Spinal cord (tissue), 10 donors: Measurements from ENCODE around the gene INHBC. TPM values are rescaled to one million over a fixed set of nuclear protein-coding genes. Genes with fewer than 3 reads are reported as not detected.

Source experiments
- DNase-seq, 6 donors: peaks; one replicate each; pipeline versions ENCODE4 v3.0.0 to v3.0.0-alpha.2; 2013 to 2015; ENCODE audit warnings: low spot score in 6 of 6, low read depth in 4 of 6
- H3K27ac ChIP-seq: one replicate; pipeline ENCODE4 v1.5.1; 2013; ENCODE audit warnings: low read depth, low read length, control low read depth
- H3K27me3 ChIP-seq: one replicate; pipeline ENCODE4 v1.6.1; 2013; ENCODE audit warnings: low read length; ENCODE audit not compliant: control insufficient read depth, insufficient read depth
- H3K36me3 ChIP-seq: one replicate; pipeline ENCODE4 v1.6.1; 2013; ENCODE audit warnings: low read length; ENCODE audit not compliant: control insufficient read depth, insufficient read depth
- H3K4me1 ChIP-seq: one replicate; pipeline ENCODE4 v1.6.1; 2013; ENCODE audit warnings: low read length; ENCODE audit not compliant: control insufficient read depth, insufficient read depth
- H3K4me3 ChIP-seq: one replicate; pipeline ENCODE4 v1.5.1; 2013; ENCODE audit warnings: low read depth, low read length, control low read depth
- H3K9me3 ChIP-seq: one replicate; pipeline ENCODE4 v1.6.1; 2013; ENCODE audit warnings: low read length; ENCODE audit not compliant: control insufficient read depth, insufficient read depth
- WGBS: methylation state at CpG from one replicate; pipeline ENCODE4 v1.1.5; 2013; ENCODE audit warnings: missing lambda C conversion rate; ENCODE audit not compliant: insufficient coverage; 5-methylcytosine and 5-hydroxymethylcytosine counted together
- polyA plus RNA-seq, 2 donors: library from polyadenylated mRNA; unstranded; fragments of 120-200 nt; gene quantifications; one replicate each; pipeline ENCODE4 v1.2.1, GENCODE V29; 2013; ENCODE audit not compliant: insufficient read length in 2 of 2
- total RNA-seq, 2 donors: library from RNA; depleted of rRNA in 1 of 2; stranded (reverse); fragments of 120-200 nt in 1 of 2; fragments of >200 nt in 1 of 2; gene quantifications; one replicate each; pipeline versions ENCODE4 v1.2.3 to v1.2.4, GENCODE V29; 2013 to 2014
- donor health status: healthy.

The INHBC gene
- total and polyA plus RNA-seq, 4 donors, result 0.13 to 0.15 TPM; not detected in 2

DNA sequence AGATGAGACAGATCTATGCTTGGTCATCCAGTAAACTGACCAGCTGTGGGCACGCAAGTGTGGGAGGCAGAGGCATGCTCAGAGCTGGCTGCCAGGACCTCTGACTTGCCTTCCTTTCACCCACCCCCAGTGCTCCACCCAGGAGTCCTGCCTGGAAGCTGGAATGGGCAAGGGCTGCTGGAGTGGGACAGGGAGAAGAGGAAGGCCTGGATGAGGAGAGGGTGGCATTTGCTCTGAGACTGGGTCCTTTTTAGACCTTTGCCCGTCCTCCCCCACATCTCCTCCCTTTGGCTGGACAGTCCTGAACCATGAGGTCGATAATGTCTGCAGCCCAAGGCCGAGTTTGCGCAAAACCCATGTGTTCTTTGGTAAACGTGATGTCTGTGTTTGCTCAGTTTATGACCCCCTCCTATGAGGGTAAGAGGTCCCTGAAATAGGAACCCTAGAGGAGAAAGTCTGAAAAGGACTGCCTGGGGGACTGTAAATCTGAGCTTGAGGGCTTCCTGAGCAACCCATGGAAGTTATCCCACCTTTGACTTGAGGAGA lies 16.7 kb downstream of the INHBC start:
- H3K27ac ChIP-seq, result no peak overlapping the region
- no peak overlapping the region for H3K4me3 ChIP-seq
- H3K27me3 ChIP-seq, result peaks cover 3% of the 10 kb centered on the region
- 83% methylated on average over 4 of the region's 6 CpGs for WGBS
- H3K9me3 ChIP-seq, result no peaks in the 10 kb centered on the region
- DNase-seq, result no peak
- peaks cover 11% of the 10 kb centered on the region for H3K4me1 ChIP-seq
- no peaks in the 10 kb centered on the region for H3K36me3 ChIP-seq

DNA sequence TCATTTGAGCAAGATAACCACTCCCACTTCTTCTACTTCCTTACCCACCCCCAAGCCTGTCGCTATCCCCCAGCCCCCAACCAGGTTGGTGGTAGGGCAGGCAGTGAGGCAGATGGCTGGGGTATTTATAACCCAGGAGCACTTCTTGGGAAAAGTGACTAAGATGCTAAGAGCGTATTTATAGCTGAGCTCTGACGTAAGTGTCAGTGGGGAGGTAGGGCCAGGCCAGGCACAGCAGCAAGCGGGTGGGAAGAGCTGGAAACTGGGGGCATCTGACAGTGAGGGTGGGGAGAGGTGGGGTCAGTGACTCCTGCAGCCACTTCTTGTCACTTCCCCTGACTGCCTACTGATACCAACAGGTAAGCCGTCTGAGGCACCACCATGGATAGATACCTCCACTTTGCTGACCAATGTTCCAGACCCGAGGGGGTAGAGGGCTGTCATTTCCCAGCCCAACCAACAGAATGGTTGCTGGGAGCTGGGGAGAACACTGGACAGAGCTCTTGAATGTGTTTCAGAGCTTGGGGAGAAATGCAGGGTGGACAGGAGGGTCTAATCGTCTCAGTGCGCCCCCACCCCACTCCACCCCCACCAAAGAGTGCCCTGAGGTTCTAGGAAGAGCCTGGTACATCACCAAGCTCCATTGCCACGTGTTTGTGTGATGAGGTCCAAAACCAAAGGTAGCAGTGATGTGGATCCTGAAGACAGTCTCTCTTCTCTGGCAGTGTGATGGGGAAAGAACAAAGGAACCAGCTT lies 17.8 kb downstream of the INHBC start:
- WGBS, result 55% methylated on average over 4 of the region's 9 CpGs
- peak in 1 of 6 donors; percentile 39 for DNase-seq
- Histone ChIP-seq H3K4me3 (no peak overlapping the region), H3K36me3 (no peaks in the 10 kb centered on the region), H3K4me1 (peaks cover 16% of the 10 kb centered on the region), H3K27ac (no peak overlapping the region), H3K27me3 (peaks cover 3% of the 10 kb centered on the region), H3K9me3 (no peaks in the 10 kb centered on the region)

DNA sequence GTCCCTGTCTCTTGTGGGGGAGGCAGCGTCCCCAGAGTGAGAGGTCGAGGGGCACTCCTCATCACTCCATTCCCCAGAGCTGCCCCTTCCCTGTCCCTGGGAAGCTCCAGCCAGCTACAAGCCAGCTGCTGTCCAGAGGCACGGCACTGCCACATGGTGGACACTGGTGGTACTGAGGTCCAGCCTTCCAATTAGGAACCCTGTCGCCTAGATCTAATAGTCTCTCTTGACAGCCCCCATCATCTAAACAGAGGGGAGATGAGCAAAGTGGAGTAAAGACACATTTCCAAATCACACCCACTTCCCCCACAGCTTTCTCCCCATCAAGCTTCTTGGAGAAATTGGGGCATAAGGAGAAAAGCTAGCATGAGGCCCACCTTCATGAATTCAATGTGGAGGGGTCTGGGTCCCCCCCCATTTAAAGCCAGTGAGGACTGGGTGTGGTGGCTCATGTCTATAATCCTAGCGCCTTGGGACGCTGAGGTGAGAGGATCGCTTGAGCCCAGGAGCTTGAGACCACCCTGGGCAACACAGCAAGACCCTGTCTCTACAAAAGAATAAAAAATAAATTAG lies 18.4 kb downstream of the INHBC start:
- 0% methylated on average over 2 of the region's 7 CpGs for WGBS
- DNase-seq, result peak in 3 of 6 donors; percentile 67 to 90 (median 82)
- Histone ChIP-seq H3K9me3 (no peaks in the 10 kb centered on the region), H3K27me3 (peaks cover 3% of the 10 kb centered on the region), H3K27ac (no peak overlapping the region), H3K4me3 (no peak overlapping the region), H3K4me1 (peaks cover 16% of the 10 kb centered on the region), H3K36me3 (no peaks in the 10 kb centered on the region)

DNA sequence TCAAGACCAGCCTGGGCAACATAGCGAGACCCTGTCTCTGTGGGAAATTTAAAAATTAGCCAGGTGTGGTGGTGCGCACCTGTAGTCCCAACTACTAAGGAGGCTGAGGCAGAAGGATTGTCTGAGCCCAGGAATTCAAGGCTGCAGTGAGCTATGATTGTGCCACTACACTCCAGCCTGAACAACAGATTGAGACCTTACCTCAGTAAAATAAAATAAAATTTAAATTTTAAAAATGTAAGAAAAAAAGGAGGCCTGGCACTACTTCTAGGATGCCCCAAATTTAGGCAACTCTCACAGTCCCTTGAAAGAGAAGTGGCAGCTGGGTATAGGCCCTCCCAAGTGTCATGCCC lies 19.6 kb downstream of the INHBC start:
- Histone ChIP-seq H3K4me3 (no peak overlapping the region), H3K9me3 (no peaks in the 10 kb centered on the region), H3K4me1 (peaks cover 25% of the 10 kb centered on the region), H3K27me3 (peaks cover 3% of the 10 kb centered on the region), H3K36me3 (no peaks in the 10 kb centered on the region), H3K27ac (no peak overlapping the region)
- DNase-seq, result no peak
- WGBS, result 85% methylated on average over 2 of the region's 2 CpGs

DNA sequence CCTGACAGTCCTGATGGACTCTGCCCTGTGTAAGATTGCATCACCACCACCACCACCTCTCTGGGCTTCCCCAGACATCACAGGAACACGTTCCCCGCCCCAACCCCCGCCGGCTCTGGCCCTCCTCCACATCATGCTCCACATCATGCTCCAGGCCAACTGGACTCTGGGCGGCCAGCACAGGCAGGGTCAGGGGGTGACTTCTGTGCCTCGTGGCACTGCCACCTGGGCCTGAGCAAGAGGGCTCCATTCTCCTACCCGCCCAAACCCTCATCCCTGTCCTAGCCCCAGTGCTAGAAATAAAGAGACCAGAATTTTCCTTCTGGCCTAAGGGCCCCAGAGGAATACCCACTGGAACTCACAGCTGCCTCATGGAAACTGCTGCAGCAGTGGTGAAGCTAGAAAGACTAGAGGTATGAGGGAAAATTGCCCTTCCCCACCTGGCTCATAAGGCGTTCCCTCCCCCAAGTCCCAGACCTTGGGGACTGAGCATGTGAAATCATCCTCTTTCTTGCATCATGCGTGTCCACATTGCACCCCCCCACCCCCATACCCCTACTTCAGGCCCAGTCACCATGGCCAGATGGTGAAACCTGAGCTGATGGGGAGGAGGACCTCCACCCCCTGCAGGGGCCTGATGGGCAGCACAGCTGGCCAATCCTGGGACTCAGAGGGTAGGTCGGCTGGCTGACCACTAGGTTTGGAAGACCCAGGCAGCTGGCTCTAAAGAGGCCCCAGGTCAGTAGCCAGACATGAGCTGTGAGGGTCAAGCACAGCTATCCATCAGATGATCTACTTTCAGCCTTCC lies 20.2 kb downstream of the INHBC start, which contains the start of gene INHBE:
Gene INHBE (plus strand): TSS at position 742 of the 808 bp plus-strand sequence. CDS start 230 bp downstream, outside the sequence.
- no peaks in the 10 kb centered on the region for H3K36me3 ChIP-seq
- 49% methylated on average over 7 of the region's 10 CpGs for WGBS
- H3K27ac ChIP-seq, result no peak within 1 kb of the TSS
- DNase-seq, result no peak
- H3K4me3 ChIP-seq, result no peak within 1 kb of the TSS
- H3K27me3 ChIP-seq, result peaks cover 3% of the 10 kb centered on the region
- peaks cover 28% of the 10 kb centered on the region for H3K4me1 ChIP-seq
- H3K9me3 ChIP-seq, result no peaks in the 10 kb centered on the region

DNA sequence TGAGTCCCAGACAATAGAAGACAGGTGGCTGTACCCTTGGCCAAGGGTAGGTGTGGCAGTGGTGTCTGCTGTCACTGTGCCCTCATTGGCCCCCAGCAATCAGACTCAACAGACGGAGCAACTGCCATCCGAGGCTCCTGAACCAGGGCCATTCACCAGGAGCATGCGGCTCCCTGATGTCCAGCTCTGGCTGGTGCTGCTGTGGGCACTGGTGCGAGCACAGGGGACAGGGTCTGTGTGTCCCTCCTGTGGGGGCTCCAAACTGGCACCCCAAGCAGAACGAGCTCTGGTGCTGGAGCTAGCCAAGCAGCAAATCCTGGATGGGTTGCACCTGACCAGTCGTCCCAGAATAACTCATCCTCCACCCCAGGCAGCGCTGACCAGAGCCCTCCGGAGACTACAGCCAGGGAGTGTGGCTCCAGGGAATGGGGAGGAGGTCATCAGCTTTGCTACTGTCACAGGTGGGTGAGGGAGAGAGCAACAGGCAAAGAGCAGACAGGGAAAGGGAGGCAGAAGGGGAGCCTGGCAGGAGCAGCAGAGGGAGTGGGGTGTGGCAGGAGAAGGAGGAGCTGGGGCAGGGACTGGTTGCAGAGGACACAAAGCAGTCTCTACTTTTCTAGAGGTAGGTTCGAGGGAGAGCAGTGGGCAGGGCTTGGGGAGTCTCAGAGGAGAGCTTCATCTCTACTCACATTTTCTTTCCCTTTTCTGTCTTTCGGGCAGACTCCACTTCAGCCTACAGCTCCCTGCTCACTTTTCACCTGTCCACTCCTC lies 21.0 kb downstream of the INHBC start:
- Histone ChIP-seq H3K36me3 (no peaks in the 10 kb centered on the region), H3K9me3 (no peaks in the 10 kb centered on the region), H3K4me3 (no peak overlapping the region), H3K4me1 (peaks cover 30% of the 10 kb centered on the region), H3K27me3 (peaks cover 6% of the 10 kb centered on the region), H3K27ac (no peak overlapping the region)
- DNase-seq, result no peak
- 58% methylated on average over 6 of the region's 10 CpGs for WGBS

DNA sequence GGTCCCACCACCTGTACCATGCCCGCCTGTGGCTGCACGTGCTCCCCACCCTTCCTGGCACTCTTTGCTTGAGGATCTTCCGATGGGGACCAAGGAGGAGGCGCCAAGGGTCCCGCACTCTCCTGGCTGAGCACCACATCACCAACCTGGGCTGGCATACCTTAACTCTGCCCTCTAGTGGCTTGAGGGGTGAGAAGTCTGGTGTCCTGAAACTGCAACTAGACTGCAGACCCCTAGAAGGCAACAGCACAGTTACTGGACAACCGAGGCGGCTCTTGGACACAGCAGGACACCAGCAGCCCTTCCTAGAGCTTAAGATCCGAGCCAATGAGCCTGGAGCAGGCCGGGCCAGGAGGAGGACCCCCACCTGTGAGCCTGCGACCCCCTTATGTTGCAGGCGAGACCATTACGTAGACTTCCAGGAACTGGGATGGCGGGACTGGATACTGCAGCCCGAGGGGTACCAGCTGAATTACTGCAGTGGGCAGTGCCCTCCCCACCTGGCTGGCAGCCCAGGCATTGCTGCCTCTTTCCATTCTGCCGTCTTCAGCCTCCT lies 21.6 kb downstream of the INHBC start:
- Histone ChIP-seq H3K4me1 (peaks cover 37% of the 10 kb centered on the region), H3K27ac (no peak overlapping the region), H3K27me3 (peaks cover 13% of the 10 kb centered on the region), H3K4me3 (no peak overlapping the region), H3K9me3 (no peaks in the 10 kb centered on the region), H3K36me3 (no peaks in the 10 kb centered on the region)
- WGBS, result 32% methylated on average over 14 of the region's 15 CpGs
- DNase-seq, result peak in 2 of 6 donors; percentile 57 to 76

DNA sequence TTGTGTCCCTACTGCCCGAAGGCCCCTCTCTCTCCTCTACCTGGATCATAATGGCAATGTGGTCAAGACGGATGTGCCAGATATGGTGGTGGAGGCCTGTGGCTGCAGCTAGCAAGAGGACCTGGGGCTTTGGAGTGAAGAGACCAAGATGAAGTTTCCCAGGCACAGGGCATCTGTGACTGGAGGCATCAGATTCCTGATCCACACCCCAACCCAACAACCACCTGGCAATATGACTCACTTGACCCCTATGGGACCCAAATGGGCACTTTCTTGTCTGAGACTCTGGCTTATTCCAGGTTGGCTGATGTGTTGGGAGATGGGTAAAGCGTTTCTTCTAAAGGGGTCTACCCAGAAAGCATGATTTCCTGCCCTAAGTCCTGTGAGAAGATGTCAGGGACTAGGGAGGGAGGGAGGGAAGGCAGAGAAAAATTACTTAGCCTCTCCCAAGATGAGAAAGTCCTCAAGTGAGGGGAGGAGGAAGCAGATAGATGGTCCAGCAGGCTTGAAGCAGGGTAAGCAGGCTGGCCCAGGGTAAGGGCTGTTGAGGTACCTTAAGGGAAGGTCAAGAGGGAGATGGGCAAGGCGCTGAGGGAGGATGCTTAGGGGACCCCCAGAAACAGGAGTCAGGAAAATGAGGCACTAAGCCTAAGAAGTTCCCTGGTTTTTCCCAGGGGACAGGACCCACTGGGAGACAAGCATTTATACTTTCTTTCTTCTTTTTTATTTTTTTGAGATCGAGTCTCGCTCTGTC lies 22.3 kb downstream of the INHBC start:
- Histone ChIP-seq H3K27me3 (peaks cover 19% of the 10 kb centered on the region), H3K36me3 (no peaks in the 10 kb centered on the region), H3K4me3 (no peak overlapping the region), H3K4me1 (peaks cover 43% of the 10 kb centered on the region), H3K27ac (no peak overlapping the region), H3K9me3 (no peaks in the 10 kb centered on the region)
- 90% methylated on average over 4 of the region's 6 CpGs for WGBS
- no peak for DNase-seq
